Measurements from ENCODE around the gene ALDH1B1. TPM values are rescaled to one million over a fixed set of nuclear protein-coding genes. Genes with fewer than 3 reads are reported as not detected.

The ALDH1B1 gene
- total and polyA plus RNA-seq, 11 donors = 7.5 to 55.6 (median 20.7) TPM

DNA sequence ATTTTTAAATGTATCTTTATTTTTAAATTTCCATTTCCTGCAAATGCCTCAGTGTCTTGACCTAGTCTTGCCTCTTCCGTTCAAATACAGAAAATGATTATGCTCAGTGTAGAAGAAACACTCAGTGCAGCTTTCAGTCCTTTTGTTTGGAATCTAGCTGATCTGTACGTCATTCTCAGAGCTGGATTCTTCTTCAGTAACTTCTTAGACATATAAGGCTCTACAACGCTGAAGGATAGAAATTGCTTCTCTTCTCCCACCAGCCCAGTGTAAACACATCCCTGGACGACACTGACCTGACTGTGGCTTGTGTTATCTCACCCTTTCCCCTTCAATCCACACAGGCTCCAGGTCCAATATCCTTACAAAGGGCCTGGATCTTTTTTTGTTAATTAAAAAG lies 3.2 kb upstream of the ALDH1B1 start:
- TF ChIP-seq POLR2A (IDR thresholded peaks at IDR 0.05) = no peak
- TF ChIP-seq, protein P1, sequence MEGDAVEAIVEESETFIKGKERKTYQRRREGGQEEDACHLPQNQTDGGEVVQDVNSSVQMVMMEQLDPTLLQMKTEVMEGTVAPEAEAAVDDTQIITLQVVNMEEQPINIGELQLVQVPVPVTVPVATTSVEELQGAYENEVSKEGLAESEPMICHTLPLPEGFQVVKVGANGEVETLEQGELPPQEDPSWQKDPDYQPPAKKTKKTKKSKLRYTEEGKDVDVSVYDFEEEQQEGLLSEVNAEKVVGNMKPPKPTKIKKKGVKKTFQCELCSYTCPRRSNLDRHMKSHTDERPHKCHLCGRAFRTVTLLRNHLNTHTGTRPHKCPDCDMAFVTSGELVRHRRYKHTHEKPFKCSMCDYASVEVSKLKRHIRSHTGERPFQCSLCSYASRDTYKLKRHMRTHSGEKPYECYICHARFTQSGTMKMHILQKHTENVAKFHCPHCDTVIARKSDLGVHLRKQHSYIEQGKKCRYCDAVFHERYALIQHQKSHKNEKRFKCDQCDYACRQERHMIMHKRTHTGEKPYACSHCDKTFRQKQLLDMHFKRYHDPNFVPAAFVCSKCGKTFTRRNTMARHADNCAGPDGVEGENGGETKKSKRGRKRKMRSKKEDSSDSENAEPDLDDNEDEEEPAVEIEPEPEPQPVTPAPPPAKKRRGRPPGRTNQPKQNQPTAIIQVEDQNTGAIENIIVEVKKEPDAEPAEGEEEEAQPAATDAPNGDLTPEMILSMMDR (IDR thresholded peaks at IDR 0.05) = no peak

DNA sequence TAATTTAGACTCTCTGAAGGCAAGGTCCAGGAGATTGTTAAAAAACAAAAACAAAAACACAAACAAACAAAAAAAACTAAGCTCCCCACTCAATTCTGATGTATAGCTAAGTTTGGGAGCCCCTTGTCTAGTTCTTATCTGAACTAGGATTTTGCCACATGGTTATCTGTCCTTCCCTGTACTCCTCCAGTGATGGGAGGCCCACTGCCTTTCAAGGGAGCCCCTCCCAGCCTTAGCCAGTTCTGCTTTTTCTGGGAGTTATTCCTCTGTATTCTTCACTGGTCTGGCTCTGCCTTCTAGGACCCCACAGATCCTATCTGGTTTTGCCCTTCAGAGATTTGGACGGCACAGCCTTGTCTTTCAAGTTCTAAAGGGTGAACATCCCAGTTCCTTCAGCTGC lies 2.1 kb upstream of the ALDH1B1 start:
- Histone ChIP-seq H3K36me3 (no peaks in the 10 kb centered on the region), H3K4me1 (peaks cover 0 to 31% (median 12%) of the 10 kb centered on the region in 12 donors), H3K4me3 (no peak overlapping the region), H3K9me3 (peaks cover 0 to 2% (median 0%) of the 10 kb centered on the region in 12 donors), H3K27me3 (no peaks in the 10 kb centered on the region), H3K27ac (peak overlapping the region in 4 of 12 donors; percentile 0 to 84 (median 50))
- ATAC-seq (no peak), DNase-seq (no peak)
- no peak for TF ChIP-seq POLR2A (IDR thresholded peaks at IDR 0.05)
- TF ChIP-seq, protein P1 (IDR thresholded peaks at IDR 0.05) = no peak
- intact Hi-C loops (cut with DNase I) = loop anchor here in 5 of 10 donors (5.0 to 10.0 kb wide), 4 partner anchors 64 to 923 kb away; partner anchors contain the start of genes SLC25A51 (in 2 of the 5) and ZBTB5 (in 1 of the 5)
- WGBS, 4 donors = 64 to 84% (median 75%) methylated on average over 1 of the region's 1 CpG

More for the DNA sequence above, 3.2 kb upstream of the ALDH1B1 start:
- ATAC-seq (no peak), DNase-seq (no peak)
- Histone ChIP-seq H3K27ac (peak overlapping the region in 5 of 12 donors; percentile 8 to 84 (median 58)), H3K36me3 (no peaks in the 10 kb centered on the region), H3K4me3 (no peak overlapping the region), H3K4me1 (peaks cover 0 to 31% (median 12%) of the 10 kb centered on the region in 12 donors), H3K9me3 (peaks cover 0 to 14% (median 3%) of the 10 kb centered on the region in 12 donors), H3K27me3 (no peaks in the 10 kb centered on the region)
- intact Hi-C loops (cut with DNase I) = no loop called here
- 41 to 54% (median 48%) methylated on average over 4 of the region's 4 CpGs for WGBS, 4 donors

DNA sequence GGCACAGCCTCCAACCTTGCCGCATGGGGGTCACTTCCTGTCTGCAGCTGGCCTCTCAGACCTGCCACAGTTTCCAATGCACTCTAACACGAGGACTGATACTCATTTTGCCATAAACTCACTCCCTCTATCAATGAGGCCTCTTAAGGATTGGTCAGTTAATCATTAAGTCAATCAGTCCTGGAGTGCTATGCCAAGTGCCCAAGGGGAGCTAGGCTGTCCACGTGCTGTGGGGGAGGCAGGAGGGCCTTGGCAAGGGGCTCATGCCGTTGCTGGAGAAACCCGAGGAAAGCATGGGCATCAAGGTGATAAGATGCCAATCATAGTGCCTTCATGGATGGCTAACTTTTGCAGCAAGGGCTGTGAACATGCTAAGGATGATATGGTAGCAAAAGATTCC lies 1.7 kb upstream of the ALDH1B1 start:
- DNase-seq (no peak), ATAC-seq (no peak)
- H3K27ac ChIP-seq = peak overlapping the region in 3 of 12 donors; percentile 46 to 84 (median 54)
- no peaks in the 10 kb centered on the region for H3K27me3 ChIP-seq
- TF ChIP-seq, protein P1 (IDR thresholded peaks at IDR 0.05) = no peak
- TF ChIP-seq POLR2A (IDR thresholded peaks at IDR 0.05) = no peak
- peaks cover 0 to 31% (median 12%) of the 10 kb centered on the region in 12 donors for H3K4me1 ChIP-seq
- H3K9me3 ChIP-seq = no peaks in the 10 kb centered on the region
- H3K4me3 ChIP-seq = no peak overlapping the region
- 63 to 79% (median 67%) methylated on average over 5 of the region's 5 CpGs for WGBS, 4 donors
- intact Hi-C loops (cut with DNase I) = loop anchor here in 5 of 10 donors (5.0 to 10.0 kb wide), 4 partner anchors 64 to 924 kb away; partner anchors contain the start of genes SLC25A51 (in 2 of the 5) and ZBTB5 (in 1 of the 5)
- peaks cover 0 to 3% (median 0%) of the 10 kb centered on the region in 9 donors for H3K36me3 ChIP-seq

DNA sequence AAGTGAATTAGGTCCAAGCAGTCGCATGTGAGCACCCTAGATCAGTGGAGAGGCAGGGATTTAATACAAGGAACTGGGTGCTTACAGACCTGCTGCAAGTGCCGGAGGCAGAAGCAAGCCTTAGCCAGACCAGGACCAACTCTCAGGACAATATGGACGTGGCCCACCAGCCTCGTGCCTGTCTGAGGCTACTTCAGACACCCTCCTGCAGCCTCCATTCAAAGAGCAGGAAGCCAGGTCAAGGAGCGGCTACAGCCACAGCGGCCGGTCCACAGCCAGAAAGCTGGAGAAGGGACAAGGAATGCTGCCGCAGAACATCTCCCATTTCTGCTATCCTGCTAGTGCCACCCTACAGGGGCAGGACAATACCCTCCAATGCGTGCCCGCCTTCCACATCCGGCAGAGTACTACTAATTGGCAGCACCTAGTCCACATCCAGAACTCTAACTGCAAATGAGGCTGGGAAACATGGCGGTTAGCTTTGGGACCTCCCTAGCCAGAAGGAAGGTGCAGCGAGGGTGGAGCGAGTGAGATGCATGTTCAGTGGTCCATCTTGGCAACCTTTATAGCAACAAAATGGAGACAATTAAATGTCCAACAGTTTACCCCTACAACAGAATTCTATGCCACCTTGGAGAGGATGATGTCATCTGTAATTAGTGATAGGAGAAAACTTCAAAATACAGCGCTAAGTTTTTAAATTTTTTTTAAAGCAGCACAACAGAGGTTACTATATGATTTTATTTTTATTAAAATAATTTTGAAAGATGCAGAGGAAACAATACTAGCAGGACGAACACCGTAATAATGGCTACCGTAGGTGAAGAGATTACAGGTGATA lies 1.0 kb upstream of the ALDH1B1 start:
- no peak for TF ChIP-seq POLR2A (IDR thresholded peaks at IDR 0.05)
- ATAC-seq (no peak), DNase-seq (no peak)
- H3K36me3 ChIP-seq = peaks cover 0 to 10% (median 6%) of the 10 kb centered on the region in 9 donors
- 82 to 88% (median 86%) methylated on average over 18 of the region's 18 CpGs for WGBS, 4 donors
- peak overlapping the region in 1 of 12 donors; percentile 84 for H3K27ac ChIP-seq
- intact Hi-C loops (cut with DNase I) = loop anchor here in 6 of 10 donors (2.0 to 10.0 kb wide), 5 partner anchors 21 to 924 kb away; partner anchors contain the start of genes SLC25A51 (in 2 of the 6) and ZBTB5 (in 1 of the 6)
- H3K9me3 ChIP-seq = no peaks in the 10 kb centered on the region
- H3K4me1 ChIP-seq = peaks cover 0 to 31% (median 12%) of the 10 kb centered on the region in 12 donors
- H3K4me3 ChIP-seq = peak overlapping the region in 9 of 12 donors; percentile 58 to 87 (median 77)
- no peaks in the 10 kb centered on the region for H3K27me3 ChIP-seq

Measured in heart left ventricle (tissue), 16 donors.